CD4-positive, alpha-beta T cell treated with Interleukin-2 at 100 ng/mL for 4 hours (primary cell): ENCODE results near the gene CALR.
"Not testable (repeated sequence)": the region's sequence is repeated elsewhere in the genome, so short reads cannot be mapped to it uniquely, and the experiment has no call there.

ENCODE experiments used
- DNase-seq: peaks from one replicate; pipeline ENCODE4 v3.0.0-alpha.2; 2020; ENCODE audit warnings: low spot score

CALR gene

DNA sequence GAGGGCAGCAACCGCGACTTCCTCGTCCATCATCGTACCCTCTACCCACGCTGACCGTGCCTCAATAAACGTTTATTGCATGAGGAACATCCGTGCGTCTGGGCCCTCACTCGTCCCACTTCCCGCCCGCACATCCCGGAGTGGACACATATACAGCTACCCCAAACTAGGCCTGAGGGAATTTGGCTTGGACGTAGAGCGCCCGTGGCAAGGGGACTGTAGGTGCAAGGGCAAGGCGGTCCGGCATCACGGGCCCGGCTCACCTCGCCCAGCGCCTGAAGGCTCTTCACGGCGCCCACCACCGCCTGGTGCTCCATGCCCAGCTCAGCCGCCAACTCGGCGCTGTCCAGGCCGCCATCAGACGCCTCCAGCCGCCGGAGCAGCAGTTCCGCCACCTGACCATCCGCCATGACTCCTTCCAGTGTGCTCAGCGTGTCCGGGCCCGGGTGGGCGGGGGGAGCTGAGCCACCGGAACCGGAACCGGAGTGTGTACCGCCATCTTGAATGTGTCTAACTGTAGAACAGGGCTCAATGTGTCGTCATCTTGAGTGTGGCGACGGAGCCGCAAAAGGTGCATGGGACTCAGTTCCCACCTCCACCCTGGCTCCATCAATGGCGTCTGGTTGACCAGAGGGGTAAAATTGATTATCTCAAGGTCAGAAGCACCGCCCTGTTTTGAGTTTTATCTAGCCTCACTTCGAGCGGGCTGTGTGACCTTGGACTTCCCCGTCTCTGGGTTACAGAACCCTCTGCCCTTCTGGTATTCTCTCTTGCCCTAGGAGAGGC, 4.9 kb upstream of the CALR start, which contains the start of gene FARSA:
FARSA (minus strand) TSS at position 425 of the 786 bp plus-strand sequence; CDS start at position 410, 15 bp downstream.
- DNase-seq, result peak; percentile 90

DNA sequence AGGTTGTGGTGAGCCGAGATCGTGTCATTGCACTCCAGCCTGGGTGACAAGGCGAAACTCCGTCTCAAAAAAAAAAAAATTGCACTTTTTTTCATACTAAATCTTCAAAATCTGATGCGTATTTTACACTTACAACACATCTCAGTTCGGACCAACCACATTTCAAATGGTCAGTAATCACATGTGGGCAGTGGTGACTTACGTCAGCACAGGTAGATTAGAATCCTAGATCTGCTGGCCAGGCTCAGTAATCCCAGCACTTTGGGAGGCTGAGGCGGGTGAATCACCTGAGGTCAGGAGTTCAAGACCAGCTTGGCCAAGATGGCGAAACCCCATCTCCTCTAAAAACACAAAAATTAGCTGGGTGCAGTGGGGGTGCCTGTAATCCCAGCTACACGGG, 3.3 kb upstream of the CALR start:
- no peak for DNase-seq

DNA sequence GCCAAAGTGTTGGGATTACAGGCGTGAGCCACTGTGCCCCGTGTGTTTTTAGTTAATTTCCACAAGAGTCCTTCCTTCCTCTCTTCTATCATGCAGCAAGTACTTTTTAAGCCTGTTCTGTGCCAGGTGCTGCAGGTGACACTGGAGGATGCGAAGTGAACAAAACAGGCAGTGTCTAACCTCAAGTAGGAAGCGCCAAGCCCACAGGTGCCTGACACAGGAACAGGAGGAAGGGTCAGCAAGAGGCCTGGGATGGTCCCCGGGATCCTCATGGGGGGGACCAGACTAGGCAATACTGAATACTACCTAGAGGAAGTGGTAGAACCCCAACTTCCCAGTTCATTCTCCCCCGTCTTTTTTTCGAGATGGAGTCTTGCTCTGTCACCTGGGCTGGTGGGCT, 1.8 kb upstream of the CALR start:
- DNase-seq, result no peak

- DNase-seq, result no peak
Measured at GRCh38 chr19:12937093-12937926, 1.1 kb upstream of the CALR start.

GRCh38 chr19:12938779-12939601, 581 bp downstream of the CALR start:
- DNase-seq, result peak; percentile 28

- no peak for DNase-seq
Measured at GRCh38 chr19:12939975-12940423, 1.6 kb downstream of the CALR start.

GRCh38 chr19:12940897-12941296, 2.5 kb downstream of the CALR start:
- DNase-seq, result no peak

DNA sequence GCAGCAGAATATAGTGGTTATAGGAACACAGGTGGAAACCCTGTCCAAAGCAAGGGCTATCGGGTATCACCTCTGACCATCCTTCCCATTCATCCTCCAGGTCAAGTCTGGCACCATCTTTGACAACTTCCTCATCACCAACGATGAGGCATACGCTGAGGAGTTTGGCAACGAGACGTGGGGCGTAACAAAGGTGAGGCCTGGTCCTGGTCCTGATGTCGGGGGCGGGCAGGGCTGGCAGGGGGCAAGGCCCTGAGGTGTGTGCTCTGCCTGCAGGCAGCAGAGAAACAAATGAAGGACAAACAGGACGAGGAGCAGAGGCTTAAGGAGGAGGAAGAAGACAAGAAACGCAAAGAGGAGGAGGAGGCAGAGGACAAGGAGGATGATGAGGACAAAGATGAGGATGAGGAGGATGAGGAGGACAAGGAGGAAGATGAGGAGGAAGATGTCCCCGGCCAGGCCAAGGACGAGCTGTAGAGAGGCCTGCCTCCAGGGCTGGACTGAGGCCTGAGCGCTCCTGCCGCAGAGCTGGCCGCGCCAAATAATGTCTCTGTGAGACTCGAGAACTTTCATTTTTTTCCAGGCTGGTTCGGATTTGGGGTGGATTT, 5.1 kb downstream of the CALR start:
- DNase-seq, result no peak

- DNase-seq, result no peak
Measured at GRCh38 chr19:12944104-12944674, 5.8 kb downstream of the CALR start.

DNA sequence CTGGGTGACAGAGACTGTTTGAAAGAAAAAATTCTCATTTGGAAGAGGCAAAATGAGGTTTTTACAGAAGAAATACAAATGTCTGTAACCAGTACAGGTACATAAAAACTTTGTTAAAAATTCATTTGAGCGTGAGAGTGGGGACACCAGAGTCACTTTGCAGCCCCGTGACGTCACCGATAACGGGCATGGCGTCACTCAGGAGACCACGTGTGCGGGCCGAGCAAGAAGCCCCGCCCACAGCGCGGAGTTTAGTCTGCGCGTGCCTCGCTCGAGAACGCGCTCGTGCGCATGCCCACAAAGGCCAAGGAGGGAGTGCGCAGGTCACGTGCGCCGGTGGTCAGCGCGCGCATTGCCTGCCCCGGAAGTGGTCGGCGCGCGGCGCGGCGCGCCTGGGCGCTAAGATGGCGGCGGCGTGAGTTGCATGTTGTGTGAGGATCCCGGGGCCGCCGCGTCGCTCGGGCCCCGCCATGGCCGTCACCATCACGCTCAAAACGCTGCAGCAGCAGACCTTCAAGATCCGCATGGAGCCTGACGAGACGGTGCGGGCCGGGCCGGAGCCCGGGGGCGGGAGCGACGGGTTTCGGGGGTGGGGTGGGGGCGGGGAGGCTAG, 7.2 kb downstream of the CALR start, which contains the start of gene RAD23A:
RAD23A (plus strand) TSS at position 384 of the 613 bp plus-strand sequence; CDS start at position 471, 87 bp downstream.
- DNase-seq, result peak; percentile 98

- no peak for DNase-seq
Measured at GRCh38 chr19:12946092-12946721, 7.8 kb downstream of the CALR start.

- no peak for DNase-seq
Measured at GRCh38 chr19:12946731-12947496, 8.5 kb downstream of the CALR start.

GRCh38 chr19:12947702-12948611, 9.5 kb downstream of the CALR start:
- no peak for DNase-seq

DNA sequence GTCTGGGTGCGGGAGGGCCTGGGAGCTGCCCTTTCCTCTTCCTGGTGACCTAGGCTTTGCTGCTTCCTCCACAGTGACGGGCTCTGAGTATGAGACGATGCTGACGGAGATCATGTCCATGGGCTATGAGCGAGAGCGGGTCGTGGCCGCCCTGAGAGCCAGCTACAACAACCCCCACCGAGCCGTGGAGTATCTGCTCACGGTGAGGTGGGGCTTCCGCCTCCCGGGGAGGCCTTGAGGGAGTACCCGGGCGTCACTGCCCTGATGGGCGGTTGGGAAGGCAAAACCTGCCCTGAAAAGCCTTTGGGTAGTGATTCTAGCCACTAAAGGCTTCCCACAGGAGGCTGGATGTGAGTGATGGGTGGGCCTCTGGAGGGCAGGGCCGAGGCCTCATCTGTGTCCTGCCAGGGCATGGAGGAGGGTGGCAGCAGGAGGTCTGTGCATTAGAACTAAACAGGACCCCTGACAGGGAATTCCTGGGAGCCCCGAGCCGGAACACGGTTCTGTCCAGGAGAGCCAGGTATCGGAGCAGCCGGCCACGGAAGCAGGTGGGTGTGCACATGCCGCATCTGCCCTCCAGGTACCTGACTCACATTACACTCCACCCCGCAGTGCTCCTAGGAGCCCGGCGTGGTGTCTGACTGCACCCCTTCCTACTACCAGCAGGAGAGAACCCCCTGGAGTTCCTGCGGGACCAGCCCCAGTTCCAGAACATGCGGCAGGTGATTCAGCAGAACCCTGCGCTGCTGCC, 10.4 kb downstream of the CALR start:
- DNase-seq, result no peak

GRCh38 chr19:12949363-12950283, 11.2 kb downstream of the CALR start:
- DNase-seq, result no peak

DNA sequence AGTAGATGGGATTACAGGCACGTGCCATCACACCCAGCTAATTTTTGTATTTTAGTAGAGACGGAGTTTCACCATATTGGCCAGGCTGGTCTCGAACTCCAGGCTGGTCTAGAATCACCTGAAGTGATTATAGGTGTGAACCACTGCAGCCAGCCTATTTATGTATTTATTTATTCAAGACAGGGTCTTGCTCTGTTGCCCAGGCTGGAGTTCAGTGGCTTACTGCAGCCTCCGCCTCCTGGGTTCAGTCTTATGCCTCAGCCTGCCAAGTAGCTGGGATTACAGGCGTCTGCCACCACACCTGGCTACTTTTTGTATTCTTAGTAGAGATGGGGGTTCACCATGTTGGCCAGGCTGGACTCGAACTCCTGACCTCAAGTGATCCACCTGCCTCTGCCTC, 13.6 kb downstream of the CALR start:
- DNase-seq, result not testable (repeated sequence)
